ENCODE measurements around the gene POU2F2.

GRCh38 chr19:42111811-42112210 is 20.4 kb downstream of the POU2F2 start:
- no peak for TF ChIP-seq JUNB (IDR thresholded peaks at IDR 0.05)
- TF ChIP-seq E4F1 (IDR thresholded peaks at IDR 0.05; ENCODE audit: borderline replicate concordance, partially characterized antibody): no peak
- no peak for TF ChIP-seq RAD21 (IDR thresholded peaks at IDR 0.05; ENCODE audit: insufficient read depth, low read depth, low read length)
- TF ChIP-seq TCF12 (IDR thresholded peaks at IDR 0.05; ENCODE audit: low read depth, low read length): no peak
- no peak for TF ChIP-seq ATF3 (IDR thresholded peaks at IDR 0.05; ENCODE audit: borderline replicate concordance, extremely low read depth, low read depth, low read length)
- TF ChIP-seq CTCF (IDR thresholded peaks at IDR 0.05 in 2 of 3, conservative IDR thresholded peaks at IDR 0.05 in 1 of 3; ENCODE audit: control insufficient read depth in 2 of 3, extremely low read depth in 1 of 3, insufficient read depth in 1 of 3, low read depth in 3 of 3, low read length in 3 of 3): no peak
- no peak for TF ChIP-seq ATF2 (IDR thresholded peaks at IDR 0.05; ENCODE audit: low read length)
- TF ChIP-seq ZNF24 (IDR thresholded peaks at IDR 0.05): no peak
- no peak for TF ChIP-seq USF2 (IDR thresholded peaks at IDR 0.05; ENCODE audit: borderline replicate concordance, low read depth, low read length)
- no peak for TF ChIP-seq MTA2 (IDR thresholded peaks at IDR 0.05; ENCODE audit: low read depth)
- no peak for TF ChIP-seq EGR1 (IDR thresholded peaks at IDR 0.05; ENCODE audit: borderline replicate concordance in 1 of 2, low read depth in 2 of 2, low read length in 2 of 2)
- TF ChIP-seq RAD51 (IDR thresholded peaks at IDR 0.05): no peak

Measured in GM12878 (cell line).